ENCODE results near the gene WIPF1. TPM values are rescaled to one million over a fixed set of nuclear protein-coding genes. Genes with fewer than 3 reads are reported as not detected.
"Not testable (repeated sequence)": the region's sequence is repeated elsewhere in the genome, so short reads cannot be mapped to it uniquely, and the experiment has no call there.

WIPF1 gene
- total RNA-seq, 1 experiment from 2014 or later: 7.3 TPM

- no peak for DNase-seq (ENCODE audit: low spot score)
Measured at GRCh38 chr2:174572556-174572955, 25.0 kb downstream of the WIPF1 start.

- no peak for DNase-seq (ENCODE audit: low spot score)
Measured at GRCh38 chr2:174571669-174572323, 25.8 kb downstream of the WIPF1 start.

GRCh38 chr2:174570318-174570958 lies 27.2 kb downstream of the WIPF1 start:
- DNase-seq (ENCODE audit: low spot score): no peak

GRCh38 chr2:174569678-174570077 lies 27.9 kb downstream of the WIPF1 start:
- DNase-seq (ENCODE audit: low spot score): no peak

GRCh38 chr2:174568425-174568824 lies 29.2 kb downstream of the WIPF1 start:
- DNase-seq (ENCODE audit: low spot score): no peak

GRCh38 chr2:174566871-174567270 lies 30.7 kb downstream of the WIPF1 start:
- no peak for DNase-seq (ENCODE audit: low spot score)

- no peak for DNase-seq (ENCODE audit: low spot score)
Measured at GRCh38 chr2:174563530-174564282, 33.9 kb downstream of the WIPF1 start.

- DNase-seq (ENCODE audit: low spot score): no peak
Measured at GRCh38 chr2:174561972-174562370, 35.6 kb downstream of the WIPF1 start.

GRCh38 chr2:174561283-174561971 lies 36.2 kb downstream of the WIPF1 start:
- no peak for DNase-seq (ENCODE audit: low spot score)

- no peak for DNase-seq (ENCODE audit: low spot score)
Measured at GRCh38 chr2:174560737-174561136, 36.9 kb downstream of the WIPF1 start.

- DNase-seq (ENCODE audit: low spot score): no peak
Measured at GRCh38 chr2:174555998-174556397, 41.6 kb downstream of the WIPF1 start.

GRCh38 chr2:174554529-174555150 lies 43.0 kb downstream of the WIPF1 start:
- no peak for DNase-seq (ENCODE audit: low spot score)

- no peak for DNase-seq (ENCODE audit: low spot score)
Measured at GRCh38 chr2:174553811-174554493, 43.7 kb downstream of the WIPF1 start.

GRCh38 chr2:174552880-174553279 lies 44.7 kb downstream of the WIPF1 start:
- no peak for DNase-seq (ENCODE audit: low spot score)

- DNase-seq (ENCODE audit: low spot score): no peak
Measured at GRCh38 chr2:174551697-174552096, 45.9 kb downstream of the WIPF1 start.

GRCh38 chr2:174548646-174549045 lies 49.0 kb downstream of the WIPF1 start:
- DNase-seq (ENCODE audit: low spot score): not testable (repeated sequence)

- DNase-seq (ENCODE audit: low spot score): not testable (repeated sequence)
Measured at GRCh38 chr2:174548021-174548420, 49.6 kb downstream of the WIPF1 start.

- peak; percentile 21 for DNase-seq (ENCODE audit: low spot score)
Measured at GRCh38 chr2:174546519-174547506, 50.8 kb downstream of the WIPF1 start.

GRCh38 chr2:174545240-174545639 lies 52.4 kb downstream of the WIPF1 start:
- DNase-seq (ENCODE audit: low spot score): no peak

- DNase-seq (ENCODE audit: low spot score): no peak
Measured at GRCh38 chr2:174544802-174545201, 52.8 kb downstream of the WIPF1 start.

Data from H4 (cell line).